Smooth muscle cell (in vitro differentiated cells): ENCODE results near the gene MAP7D3. TPM values are rescaled to one million over a fixed set of nuclear protein-coding genes. Genes with fewer than 3 reads are reported as not detected.
A peak's percentile ranks its signal among the peaks of the same experiment; 100 is the strongest.
"Not testable (repeated sequence)": the region's sequence is repeated elsewhere in the genome, so short reads cannot be mapped to it uniquely, and the experiment has no call there.

Source experiments
- DNase-seq: peaks from one replicate; lab custom pipeline; 2025; ENCODE audit not compliant: unreplicated experiment; lab: John Stamatoyannopoulos, UW
- H2AFZ ChIP-seq: fragments of 200-600 bp; sonication (generic); 2 replicates; pipeline ENCODE4 v1.6.0; 2016; ENCODE audit warnings: antibody characterized with exemption, low read depth, mild to moderate bottlenecking
- H3F3A ChIP-seq: fragments of 200-600 bp; sonication (generic); 2 replicates; pipeline ENCODE4 v1.6.0; 2017; ENCODE audit warnings: antibody characterized with exemption, low read depth
- H3K27ac ChIP-seq: fragments of 200-600 bp; sonication (generic); 2 replicates; pipeline ENCODE4 v1.5.1; 2016; ENCODE audit warnings: low read depth, mild to moderate bottlenecking
- H3K27me3 ChIP-seq: fragments of 200-600 bp; sonication (generic); 2 replicates; pipeline ENCODE4 v1.6.1; 2016; ENCODE audit warnings: low read depth, mild to moderate bottlenecking
- H3K36me3 ChIP-seq: fragments of 200-600 bp; sonication (generic); 2 replicates; pipeline ENCODE4 v1.5.1; 2016; ENCODE audit warnings: low read depth
- H3K4me1 ChIP-seq: fragments of 200-600 bp; sonication (generic); 2 replicates; pipeline ENCODE4 v1.5.1; 2016; ENCODE audit warnings: low read depth
- H3K4me2 ChIP-seq: fragments of 200-600 bp; sonication (generic); 2 replicates; pipeline ENCODE4 v1.6.0; 2016; ENCODE audit warnings: mild to moderate bottlenecking
- H3K4me3 ChIP-seq: fragments of 200-600 bp; sonication (generic); 2 replicates; pipeline ENCODE4 v1.5.1; 2016; ENCODE audit warnings: mild to moderate bottlenecking
- H3K79me2 ChIP-seq: fragments of 200-600 bp; sonication (generic); 2 replicates; pipeline ENCODE4 v1.6.0; 2016; ENCODE audit warnings: low read depth, mild to moderate bottlenecking
- H3K9ac ChIP-seq: fragments of 200-600 bp; sonication (generic); 2 replicates; pipeline ENCODE4 v1.6.0; 2016; ENCODE audit warnings: low read depth
- H3K9me3 ChIP-seq: fragments of 200-600 bp; sonication (generic); replicated peaks from 2 replicates; pipeline ENCODE4 v1.5.1; 2016; ENCODE audit warnings: low read depth
- H4K20me1 ChIP-seq: fragments of 200-600 bp; sonication (generic); 2 replicates; pipeline ENCODE4 v1.6.0; 2016; ENCODE audit warnings: low read depth
- CTCF ChIP-seq: fragments of 200-600 bp; sonication (generic); IDR thresholded peaks from 2 replicates; pipeline ENCODE4 v1.5.1; 2017; ENCODE audit warnings: borderline replicate concordance, mild to moderate bottlenecking, antibody characterized with exemption; ENCODE audit not compliant: insufficient read depth, poor library complexity, severe bottlenecking
- WGBS: methylation state at CpG from one replicate; pipeline ENCODE4 v1.1.7; 2016; ENCODE audit warnings: low lambda C conversion rate; 5-methylcytosine and 5-hydroxymethylcytosine counted together
- polyA plus RNA-seq: library from polyadenylated mRNA; unstranded; fragments of >200 nt; fragmentation: Nextera tagmentation; extraction: Ambion mirVana; gene quantifications from 2 replicates; pipeline ENCODE4 v1.2.1, GENCODE V29; 2016
- total RNA-seq: library from RNA; depleted of rRNA; stranded (reverse); fragments of >200 nt; gene quantifications from 2 replicates; pipeline ENCODE4 v1.2.3, GENCODE V29; 2014

The MAP7D3 gene
- total and polyA plus RNA-seq, 2 experiments from 2014 or later: 8.1 to 9.3 TPM

DNA sequence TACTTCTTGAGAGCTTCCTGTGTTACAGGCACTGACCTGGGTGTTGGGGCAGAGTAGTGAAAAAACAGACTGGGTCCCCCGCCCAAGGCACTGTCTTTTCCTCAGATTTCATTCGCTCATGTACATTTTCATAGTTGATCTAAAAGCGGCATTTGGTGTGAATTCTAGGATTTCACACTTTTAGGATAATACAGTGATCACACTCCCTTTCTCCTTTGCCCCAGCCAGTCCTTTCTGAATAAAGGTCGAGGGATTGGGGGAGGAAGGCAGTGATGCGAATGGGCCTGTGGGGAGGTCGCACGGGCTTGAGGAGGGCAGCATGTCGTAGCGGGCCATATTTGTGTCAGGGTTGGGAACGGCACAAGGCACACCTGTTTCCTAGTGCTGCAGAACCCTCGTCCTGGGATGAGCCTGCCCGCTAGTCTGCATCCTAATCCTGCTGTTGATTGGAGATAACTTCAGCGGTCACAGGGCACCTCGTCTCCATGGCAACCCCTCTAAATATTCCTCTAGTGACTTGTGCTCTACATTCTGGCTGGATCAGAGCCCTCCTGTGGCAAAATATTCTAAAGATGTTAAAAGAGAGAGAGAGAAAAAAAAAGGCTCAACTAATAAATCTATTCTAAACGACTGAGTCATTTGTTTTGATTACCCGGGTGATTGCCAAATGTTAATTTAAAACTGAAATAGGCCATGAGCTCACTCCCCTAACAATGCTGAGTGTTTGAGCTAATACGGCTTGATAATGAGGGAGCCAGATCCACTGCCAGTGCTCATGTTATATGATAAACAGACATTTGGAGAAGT, 82.1 kb downstream of the MAP7D3 start:
- H3K27ac ChIP-seq: peak overlapping the region; percentile 65
- no peak overlapping the region for H3K4me3 ChIP-seq
- DNase-seq: no peak
- H2AFZ ChIP-seq: no peak overlapping the region
- no peaks in the 10 kb centered on the region for H3F3A ChIP-seq
- H3K9me3 ChIP-seq: no peaks in the 10 kb centered on the region
- TF ChIP-seq CTCF: no peak
- 59% methylated on average over 17 of the region's 17 CpGs for WGBS
- H4K20me1 ChIP-seq: peaks cover 3% of the 10 kb centered on the region
- H3K4me2 ChIP-seq: no peak overlapping the region
- H3K36me3 ChIP-seq: no peaks in the 10 kb centered on the region
- peak overlapping the region; percentile 20 for H3K9ac ChIP-seq
- H3K79me2 ChIP-seq: peaks cover 8% of the 10 kb centered on the region
- peaks cover 5% of the 10 kb centered on the region for H3K4me1 ChIP-seq
- no peaks in the 10 kb centered on the region for H3K27me3 ChIP-seq

DNA sequence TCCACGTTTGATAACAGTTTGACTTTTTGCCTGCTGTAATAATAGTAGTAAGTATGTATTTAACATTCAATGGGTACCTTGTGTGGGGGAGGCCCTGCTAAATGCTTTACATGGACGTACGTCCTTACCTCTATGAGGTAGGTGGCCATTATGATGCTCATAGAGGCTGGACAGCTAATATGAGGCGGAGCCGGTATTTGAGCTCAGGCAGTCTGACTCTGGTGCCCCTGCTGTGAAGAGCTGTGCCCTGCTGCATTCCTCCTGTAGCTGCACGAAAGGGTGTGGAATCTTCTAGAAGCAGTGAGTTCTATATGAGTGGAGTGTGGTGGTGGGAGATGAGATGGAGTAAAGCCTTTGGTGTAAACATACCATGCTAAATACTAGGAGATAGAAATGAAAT, 83.2 kb downstream of the MAP7D3 start:
- not testable (repeated sequence) for H3K4me2 ChIP-seq, H3K27ac ChIP-seq, H3K9me3 ChIP-seq, H3K4me3 ChIP-seq, H3K36me3 ChIP-seq, H3K27me3 ChIP-seq, H3F3A ChIP-seq, H2AFZ ChIP-seq, H4K20me1 ChIP-seq, H3K9ac ChIP-seq, H3K4me1 ChIP-seq, DNase-seq
- peaks cover 11% of the 10 kb centered on the region for H3K79me2 ChIP-seq
- WGBS: 87% methylated on average over 6 of the region's 6 CpGs

DNA sequence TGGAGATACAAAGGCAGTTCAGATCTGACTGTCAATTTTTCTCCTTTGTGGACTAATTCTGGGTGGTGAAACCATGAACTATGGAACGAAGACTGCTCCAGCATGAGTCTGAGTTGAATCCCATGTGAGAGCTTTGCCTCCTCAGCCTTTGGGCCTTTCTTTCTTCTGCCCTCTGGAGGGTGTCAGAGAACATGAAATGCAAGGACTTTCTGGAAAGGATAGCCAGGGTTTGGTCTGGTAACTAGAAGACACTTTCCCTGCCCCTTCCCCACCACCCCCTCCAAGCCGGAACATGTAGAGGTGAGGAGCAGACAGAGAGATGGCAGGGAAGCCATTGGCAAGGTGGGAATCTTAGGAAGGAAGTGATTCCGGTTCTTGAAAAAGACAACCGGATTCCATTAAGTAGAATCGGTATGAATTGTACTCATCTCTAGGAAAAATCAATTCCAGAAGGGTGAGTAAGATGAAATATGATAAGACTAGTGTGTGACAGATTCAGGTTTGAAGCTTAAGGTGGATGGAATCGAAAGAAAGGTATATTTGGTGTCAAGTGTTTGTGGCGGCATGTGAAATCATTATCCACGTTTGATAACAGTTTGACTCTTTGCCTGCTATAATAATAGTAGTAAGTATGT, 84.9 kb downstream of the MAP7D3 start:
- no peaks in the 10 kb centered on the region for H3K36me3 ChIP-seq
- H3K9me3 ChIP-seq: no peaks in the 10 kb centered on the region
- H3K27me3 ChIP-seq: no peaks in the 10 kb centered on the region
- H3K9ac ChIP-seq: no peak overlapping the region
- H3F3A ChIP-seq: no peaks in the 10 kb centered on the region
- no peak overlapping the region for H3K27ac ChIP-seq
- H3K79me2 ChIP-seq: peaks cover 13% of the 10 kb centered on the region
- peaks cover 15% of the 10 kb centered on the region for H4K20me1 ChIP-seq
- H3K4me3 ChIP-seq: no peak overlapping the region
- peaks cover 5% of the 10 kb centered on the region for H3K4me1 ChIP-seq
- TF ChIP-seq CTCF: peak; percentile 17
- H3K4me2 ChIP-seq: no peak overlapping the region
- H2AFZ ChIP-seq: no peak overlapping the region
- DNase-seq: no peak
- WGBS: 82% methylated on average over 8 of the region's 8 CpGs

- H3K4me3 ChIP-seq: no peak overlapping the region
- no peak for DNase-seq
- no peaks in the 10 kb centered on the region for H3K9me3 ChIP-seq
- H3K4me2 ChIP-seq: no peak overlapping the region
- peaks cover 5% of the 10 kb centered on the region for H3K4me1 ChIP-seq
- no peak overlapping the region for H3K27ac ChIP-seq
- no peak overlapping the region for H2AFZ ChIP-seq
- H3F3A ChIP-seq: no peaks in the 10 kb centered on the region
- no peak for TF ChIP-seq CTCF
- peaks cover 15% of the 10 kb centered on the region for H4K20me1 ChIP-seq
- 57% methylated on average over 3 of the region's 3 CpGs for WGBS
- no peaks in the 10 kb centered on the region for H3K36me3 ChIP-seq
- H3K79me2 ChIP-seq: peaks cover 13% of the 10 kb centered on the region
- no peaks in the 10 kb centered on the region for H3K27me3 ChIP-seq
- H3K9ac ChIP-seq: no peak overlapping the region
Measured at GRCh38 chrX:136165406-136165805, 85.8 kb downstream of the MAP7D3 start.
